Activated CD4-positive, alpha-beta T cell treated with anti-CD3 and anti-CD28 coated beads, Interleukin-2, amount 50 U/mL, for 1 hour (primary cell): Measurements from ENCODE around the gene ADGRA1.
"Not testable (repeated sequence)": the region's sequence is repeated elsewhere in the genome, so short reads cannot be mapped to it uniquely, and the experiment has no call there.

Experiments
- DNase-seq: peaks from one replicate; pipeline ENCODE4 v3.0.0-alpha.2; 2020

The ADGRA1 gene

GRCh38 chr10:133087679-133088178 is at the start of gene ADGRA1:
Gene ADGRA1 (plus strand): TSS chr10:133087924. CDS start chr10:133088910, 986 bp downstream.
- DNase-seq = no peak

- DNase-seq = no peak
These were observed 49.5 kb upstream of the ADGRA1 start for GRCh38 chr10:133038036-133038823.

GRCh38 chr10:133039107-133039802 is 48.5 kb upstream of the ADGRA1 start:
- DNase-seq = no peak

GRCh38 chr10:133039803-133040165 is 47.9 kb upstream of the ADGRA1 start:
- no peak for DNase-seq

GRCh38 chr10:133040198-133040597 is 47.5 kb upstream of the ADGRA1 start:
- DNase-seq = no peak

GRCh38 chr10:133041101-133041500 is 46.6 kb upstream of the ADGRA1 start:
- no peak for DNase-seq

- no peak for DNase-seq
These were observed 45.7 kb upstream of the ADGRA1 start for GRCh38 chr10:133042061-133042460.

GRCh38 chr10:133042816-133043215 is 44.9 kb upstream of the ADGRA1 start:
- DNase-seq = no peak

GRCh38 chr10:133043541-133044225 is 44.0 kb upstream of the ADGRA1 start:
- DNase-seq = no peak

- no peak for DNase-seq
These were observed 43.3 kb upstream of the ADGRA1 start for GRCh38 chr10:133044401-133044811.

GRCh38 chr10:133045556-133046389 is 42.0 kb upstream of the ADGRA1 start:
- DNase-seq = no peak

GRCh38 chr10:133046390-133046765 is 41.3 kb upstream of the ADGRA1 start:
- no peak for DNase-seq

GRCh38 chr10:133047526-133048123 is 40.1 kb upstream of the ADGRA1 start:
- no peak for DNase-seq

GRCh38 chr10:133048266-133048665 is 39.5 kb upstream of the ADGRA1 start:
- no peak for DNase-seq

- DNase-seq = no peak
These were observed 38.8 kb upstream of the ADGRA1 start for GRCh38 chr10:133048926-133049325.

- DNase-seq = no peak
These were observed 38.1 kb upstream of the ADGRA1 start for GRCh38 chr10:133049639-133050038.

GRCh38 chr10:133050371-133050770 is 37.4 kb upstream of the ADGRA1 start:
- DNase-seq = no peak

- no peak for DNase-seq
These were observed 35.6 kb upstream of the ADGRA1 start for GRCh38 chr10:133052076-133052475.

GRCh38 chr10:133053527-133054133 is 34.1 kb upstream of the ADGRA1 start:
- not testable (repeated sequence) for DNase-seq

- no peak for DNase-seq
These were observed 32.3 kb upstream of the ADGRA1 start for GRCh38 chr10:133055470-133055869.

GRCh38 chr10:133056001-133056400 is 31.7 kb upstream of the ADGRA1 start:
- DNase-seq = no peak

GRCh38 chr10:133056651-133057178 is 31.0 kb upstream of the ADGRA1 start:
- DNase-seq = no peak
